GM11168 (cell line): ENCODE results near the gene HLA-F.

Experiments used
- in situ Hi-C: fragments of 300-500 bp; cut with MboI; formaldehyde crosslinking; loops from one replicate; pipeline ENCODE4 v1.12.0; 2022; ENCODE audit warnings: low sequenced_read_pairs; ENCODE audit not compliant: unreplicated experiment

Gene HLA-F

DNA sequence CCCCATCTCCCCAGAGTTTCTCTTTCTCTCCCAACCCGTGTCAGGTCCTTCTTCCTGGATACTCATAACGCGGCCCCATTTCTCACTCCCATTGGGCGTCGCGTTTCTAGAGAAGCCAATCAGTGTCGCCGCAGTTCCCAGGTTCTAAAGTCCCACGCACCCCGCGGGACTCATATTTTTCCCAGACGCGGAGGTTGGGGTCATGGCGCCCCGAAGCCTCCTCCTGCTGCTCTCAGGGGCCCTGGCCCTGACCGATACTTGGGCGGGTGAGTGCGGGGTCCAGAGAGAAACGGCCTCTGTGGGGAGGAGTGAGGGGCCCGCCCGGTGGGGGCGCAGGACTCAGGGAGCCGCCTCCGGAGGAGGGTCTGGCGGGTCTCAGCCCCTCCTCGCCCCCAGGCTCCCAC is at the start of gene HLA-F:
Gene HLA-F (plus strand): TSS at position 173 of the 404 bp plus-strand sequence. CDS start 30 bp downstream, at position 203.
- in situ Hi-C loops: no loop called here

DNA sequence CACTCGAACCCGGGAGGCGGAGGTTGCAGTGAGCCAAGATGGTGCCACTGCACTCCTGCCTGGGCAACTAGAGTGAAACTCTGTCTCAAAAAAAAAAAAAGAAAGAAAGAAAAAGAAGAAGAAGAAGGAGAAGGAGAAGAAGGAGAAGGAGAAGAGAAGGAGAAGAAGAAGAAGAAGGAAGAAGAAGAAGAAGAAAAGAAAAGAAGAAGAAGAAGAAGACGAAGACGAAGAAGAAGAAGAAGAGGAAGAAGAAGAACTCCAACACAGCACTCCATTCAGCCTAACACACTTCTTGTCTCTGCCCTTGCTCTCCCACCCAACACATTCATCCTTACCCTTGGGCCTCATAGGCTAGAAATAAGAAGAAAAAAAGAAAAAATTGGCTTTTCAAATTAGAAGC is 49.2 kb upstream of the HLA-F start:
- in situ Hi-C loops: no loop called here

DNA sequence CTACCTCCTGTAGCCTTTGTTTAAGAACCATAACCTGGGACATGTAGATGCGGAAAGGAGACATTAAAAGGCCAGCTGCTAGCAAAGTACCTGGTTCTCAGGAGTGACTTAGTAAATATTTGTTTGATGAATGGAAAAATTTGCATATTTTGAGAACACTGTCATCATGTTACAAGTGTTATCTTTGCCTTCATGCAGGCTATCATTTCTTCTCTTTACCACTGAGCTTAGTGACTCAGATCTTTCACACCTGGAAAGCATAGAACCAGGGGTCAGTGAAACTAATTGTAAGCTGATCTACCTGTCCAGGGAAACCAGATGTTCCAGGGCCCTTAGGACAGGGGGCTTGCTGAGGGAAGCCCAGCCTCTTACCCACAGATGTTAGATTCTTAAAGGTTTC is 47.7 kb upstream of the HLA-F start:
- in situ Hi-C loops: no loop called here

DNA sequence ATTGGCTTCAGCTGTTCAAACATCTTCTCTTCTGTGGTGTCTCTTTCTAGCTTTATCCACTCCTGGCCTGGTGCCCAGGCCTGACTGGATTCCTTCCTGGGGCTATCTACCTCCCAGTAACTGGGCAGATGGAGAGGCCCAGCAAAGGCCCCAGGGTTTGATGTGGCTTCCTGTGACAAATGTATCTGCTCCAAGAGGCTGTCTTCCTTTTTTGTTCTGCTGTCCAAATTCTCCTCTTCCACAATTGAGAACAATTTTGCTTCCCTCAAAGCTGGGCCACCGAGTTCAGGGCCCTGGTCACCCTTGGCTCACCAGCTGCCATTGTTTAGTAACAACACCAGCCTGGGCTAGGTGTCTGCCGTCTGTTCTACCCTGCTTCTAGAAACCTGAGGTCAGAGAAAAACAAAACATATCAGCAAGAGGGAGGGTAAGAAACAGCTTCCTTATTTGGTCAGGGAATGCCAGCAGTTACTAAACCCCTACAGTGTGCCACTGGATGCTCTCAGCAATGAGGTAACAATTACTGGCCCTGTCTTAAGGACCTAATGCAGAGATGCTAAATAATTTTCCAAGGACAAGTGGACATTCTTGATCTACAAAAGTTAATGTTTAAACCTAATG is 46.1 kb upstream of the HLA-F start:
- in situ Hi-C loops: no loop called here

DNA sequence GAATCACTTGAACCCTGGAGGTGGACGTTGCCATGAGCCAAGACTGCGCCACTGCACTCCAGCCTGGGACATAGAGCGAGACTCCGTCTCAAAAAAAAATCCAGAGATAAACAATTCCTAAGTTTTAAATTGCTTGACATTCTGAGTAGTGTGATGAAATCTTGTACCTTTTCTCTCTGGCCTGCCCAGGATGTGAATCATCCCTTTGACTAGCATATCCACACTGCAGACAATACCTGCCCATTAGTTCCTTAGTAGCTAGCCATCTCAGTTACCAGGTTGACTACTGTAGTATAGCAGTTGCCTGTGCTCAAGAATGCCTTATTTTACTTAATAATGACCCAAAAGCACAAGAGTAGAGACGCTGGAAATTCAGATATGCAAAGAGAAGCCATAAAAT is 45.1 kb upstream of the HLA-F start:
- in situ Hi-C loops: no loop called here

DNA sequence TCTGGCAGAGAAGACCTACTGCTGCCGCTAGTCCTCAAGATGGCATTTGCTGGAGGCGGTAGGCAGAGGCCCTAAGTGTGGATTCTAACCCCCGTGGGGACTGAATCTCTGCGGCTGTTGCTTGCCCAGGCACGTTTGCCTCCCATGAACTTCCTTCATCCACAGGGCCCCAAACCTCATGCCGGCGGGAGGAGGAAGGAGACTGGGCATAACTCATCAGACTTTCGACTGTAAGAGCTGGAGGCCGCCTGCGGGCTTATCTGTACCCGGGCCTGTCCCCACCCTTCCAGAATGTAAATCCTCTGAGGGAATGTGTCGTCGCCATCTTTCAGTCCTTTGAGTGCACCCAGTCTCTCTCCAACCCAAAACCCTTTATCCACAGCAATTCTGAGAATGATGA is 43.3 kb upstream of the HLA-F start:
- in situ Hi-C loops: no loop called here

DNA sequence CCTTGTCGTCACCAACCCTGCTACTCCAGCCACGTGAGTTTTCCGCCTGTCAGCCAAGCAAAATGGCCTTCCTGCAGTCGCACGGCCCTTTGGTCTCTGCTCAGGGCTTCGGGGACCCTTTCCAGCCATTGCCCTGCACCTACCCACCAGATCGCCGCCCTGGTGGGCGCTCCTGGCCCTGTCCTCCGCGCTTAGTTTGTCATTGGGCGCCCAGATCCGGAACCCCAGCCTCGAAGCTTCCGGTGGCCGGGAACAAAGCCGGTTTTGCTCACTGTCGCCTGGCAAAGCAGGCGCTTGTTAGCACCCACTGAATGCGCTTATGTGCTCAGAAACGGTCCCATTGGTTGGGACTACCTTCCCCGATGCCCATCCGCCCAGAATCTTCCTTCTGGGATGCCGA is 42.8 kb upstream of the HLA-F start:
- in situ Hi-C loops: no loop called here

DNA sequence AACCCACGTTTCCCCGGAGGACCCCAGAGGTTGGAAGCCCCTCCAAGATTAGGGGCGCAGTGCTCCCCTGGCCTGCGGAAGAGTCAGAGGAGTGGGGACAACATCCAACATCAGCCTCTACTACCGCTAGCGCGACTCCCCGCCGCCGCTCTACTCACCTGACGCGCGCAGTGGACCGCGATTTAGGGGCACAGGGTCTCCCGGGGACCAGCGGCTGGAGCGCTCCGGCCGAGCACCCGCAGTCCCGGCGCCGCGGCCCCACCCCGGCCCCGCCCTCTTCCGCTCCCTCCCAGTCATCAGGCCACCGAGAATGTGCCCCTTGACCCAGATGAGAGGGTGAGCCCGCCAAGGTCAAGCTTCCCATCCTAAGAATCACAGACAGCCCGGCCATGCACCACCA is 42.3 kb upstream of the HLA-F start, which contains the start of gene ZFP57:
Gene ZFP57 (minus strand): TSS at position 249 of the 400 bp plus-strand sequence. CDS start 4,149 bp downstream, outside the sequence.
- in situ Hi-C loops: no loop called here

DNA sequence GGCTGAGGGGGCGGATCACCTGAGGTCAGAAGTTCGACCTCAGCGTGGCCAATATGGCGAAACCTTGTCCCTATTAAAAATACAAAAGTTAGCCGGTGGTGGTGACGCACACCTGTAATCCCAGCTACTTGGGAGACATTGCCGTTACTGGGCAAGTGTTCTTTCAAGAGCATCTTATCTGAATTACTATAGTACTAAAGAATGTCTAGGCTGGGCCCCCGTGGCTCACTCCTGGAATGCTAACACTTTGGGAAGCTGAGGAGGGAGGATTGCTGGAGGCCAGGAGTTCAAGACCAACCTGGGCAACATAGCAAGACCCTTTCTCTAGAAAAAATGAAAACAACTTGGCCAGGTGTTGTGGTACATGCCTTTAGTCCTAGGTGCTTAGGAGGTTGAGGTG is 41.4 kb upstream of the HLA-F start:
- in situ Hi-C loops: no loop called here

DNA sequence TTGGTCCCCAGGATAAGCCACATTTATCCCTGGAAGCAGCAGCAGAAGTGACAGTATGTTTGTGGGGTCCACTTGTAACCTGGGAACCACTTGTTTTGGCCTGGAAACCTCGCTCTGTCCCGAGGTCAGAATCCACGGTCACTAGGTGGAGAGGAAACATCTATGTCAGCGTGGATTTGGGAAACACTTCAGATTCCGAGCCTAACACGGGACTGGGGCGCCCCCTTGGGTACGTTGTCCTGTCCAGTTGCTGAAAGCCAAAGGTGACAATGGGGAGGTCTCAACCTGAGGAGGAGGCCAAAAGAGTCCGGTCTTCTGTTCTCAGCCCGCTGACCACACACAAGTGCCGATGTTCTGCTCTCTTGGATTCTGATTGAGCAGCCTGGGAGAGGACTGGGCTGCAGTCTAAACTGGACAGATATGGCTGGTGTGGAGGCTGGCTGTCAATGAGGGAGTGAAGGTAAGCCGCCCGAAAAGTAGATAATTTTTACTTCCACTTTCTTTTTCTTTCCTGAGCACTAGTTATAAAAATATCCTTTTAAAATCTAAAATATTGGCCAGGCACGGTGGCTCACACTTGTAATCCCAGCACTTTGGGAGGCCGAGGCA is 37.4 kb upstream of the HLA-F start:
- in situ Hi-C loops: no loop called here

DNA sequence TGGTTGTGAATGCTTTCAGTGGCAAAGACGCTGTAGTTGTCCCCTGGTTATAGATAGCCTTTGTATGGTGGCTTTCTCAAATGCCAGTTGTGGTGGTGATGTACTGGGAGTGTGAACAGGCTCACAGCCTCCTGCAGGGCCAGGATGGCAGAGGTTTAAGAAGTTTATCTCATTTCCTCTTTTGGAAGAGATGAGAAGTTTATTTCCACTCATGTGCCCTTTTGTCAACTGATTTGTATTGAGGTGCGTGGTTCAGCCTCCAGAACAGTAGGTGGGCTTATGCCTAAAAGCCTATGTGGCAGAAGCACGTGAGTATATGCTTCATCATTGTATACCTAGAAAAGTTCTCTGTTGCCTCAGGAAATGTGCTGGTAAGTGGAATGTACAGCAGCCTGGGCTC is 28.6 kb upstream of the HLA-F start:
- in situ Hi-C loops: no loop called here

DNA sequence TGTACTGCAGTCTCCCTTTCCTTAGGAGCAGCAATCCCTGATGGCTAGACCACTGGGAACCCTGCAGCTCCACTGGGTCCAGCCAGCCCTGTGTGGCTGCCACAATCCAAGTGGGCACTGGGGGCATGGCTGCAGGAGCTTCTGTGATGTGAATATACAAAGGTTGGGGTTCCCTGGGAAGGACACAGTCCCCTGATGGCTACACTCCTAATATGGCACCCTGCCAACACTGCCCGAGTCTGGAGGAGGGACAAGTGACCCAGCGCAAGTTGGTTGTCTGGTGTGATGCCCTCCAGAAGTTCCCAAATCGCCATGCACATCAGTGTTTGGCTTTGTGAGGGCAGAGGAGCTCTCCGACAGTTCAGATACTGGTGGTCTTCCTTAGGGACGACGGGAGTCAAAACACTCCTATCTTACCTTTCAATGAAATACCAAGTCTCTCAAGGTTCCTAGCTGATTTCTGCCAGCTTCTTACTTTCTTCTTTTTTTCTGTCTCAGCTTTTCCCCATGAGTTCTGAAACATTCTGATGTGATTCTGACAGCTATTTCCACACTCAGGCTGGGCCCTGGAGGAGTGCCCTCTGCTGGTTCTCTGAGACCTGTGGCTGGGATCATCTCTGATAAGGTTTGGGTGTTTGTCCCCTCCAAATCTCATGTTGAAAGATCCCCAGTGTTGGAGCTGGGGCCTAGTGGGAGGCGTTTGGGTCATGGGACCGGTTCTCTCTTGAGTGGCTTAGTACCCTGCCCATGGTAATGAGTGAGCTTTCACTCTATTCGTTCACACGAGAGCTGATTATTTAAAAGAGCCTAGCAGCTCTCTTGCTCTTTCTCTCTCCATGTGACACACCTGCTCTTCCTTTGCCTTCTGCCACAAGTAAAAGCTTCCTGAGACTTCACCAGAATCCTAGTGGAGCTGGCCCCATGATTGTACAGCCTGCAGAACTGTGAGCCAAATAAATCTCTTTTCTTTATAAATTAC is 26.8 kb upstream of the HLA-F start:
- in situ Hi-C loops: no loop called here

DNA sequence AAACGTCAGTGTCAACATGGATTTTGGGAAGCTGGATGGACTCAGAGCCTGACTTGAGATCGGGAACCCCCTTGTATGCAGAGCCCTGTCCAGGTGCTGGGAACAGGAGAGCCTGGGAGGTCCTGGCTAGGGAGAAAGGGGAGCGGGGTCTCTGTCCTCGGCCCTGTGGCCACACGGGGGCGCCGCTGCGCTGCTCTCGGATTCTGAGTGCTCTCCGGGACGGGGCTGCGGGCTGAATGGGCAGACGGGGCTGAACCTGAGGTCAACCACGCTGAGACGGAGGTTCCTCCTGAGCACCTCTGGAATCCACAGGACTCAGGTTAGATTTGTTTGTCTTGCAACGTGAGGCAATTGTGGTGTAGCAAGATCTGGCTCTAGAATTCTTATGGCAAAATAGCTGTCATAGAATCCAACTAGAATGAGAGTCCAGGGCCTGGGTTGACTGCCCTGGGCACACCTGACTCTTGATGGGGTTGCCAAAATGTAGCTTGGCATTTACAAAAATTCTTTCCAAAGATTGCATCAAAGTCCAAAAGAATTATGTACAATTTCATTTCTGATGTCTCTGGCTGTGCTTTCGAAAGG is 20.6 kb upstream of the HLA-F start:
- in situ Hi-C loops: no loop called here

DNA sequence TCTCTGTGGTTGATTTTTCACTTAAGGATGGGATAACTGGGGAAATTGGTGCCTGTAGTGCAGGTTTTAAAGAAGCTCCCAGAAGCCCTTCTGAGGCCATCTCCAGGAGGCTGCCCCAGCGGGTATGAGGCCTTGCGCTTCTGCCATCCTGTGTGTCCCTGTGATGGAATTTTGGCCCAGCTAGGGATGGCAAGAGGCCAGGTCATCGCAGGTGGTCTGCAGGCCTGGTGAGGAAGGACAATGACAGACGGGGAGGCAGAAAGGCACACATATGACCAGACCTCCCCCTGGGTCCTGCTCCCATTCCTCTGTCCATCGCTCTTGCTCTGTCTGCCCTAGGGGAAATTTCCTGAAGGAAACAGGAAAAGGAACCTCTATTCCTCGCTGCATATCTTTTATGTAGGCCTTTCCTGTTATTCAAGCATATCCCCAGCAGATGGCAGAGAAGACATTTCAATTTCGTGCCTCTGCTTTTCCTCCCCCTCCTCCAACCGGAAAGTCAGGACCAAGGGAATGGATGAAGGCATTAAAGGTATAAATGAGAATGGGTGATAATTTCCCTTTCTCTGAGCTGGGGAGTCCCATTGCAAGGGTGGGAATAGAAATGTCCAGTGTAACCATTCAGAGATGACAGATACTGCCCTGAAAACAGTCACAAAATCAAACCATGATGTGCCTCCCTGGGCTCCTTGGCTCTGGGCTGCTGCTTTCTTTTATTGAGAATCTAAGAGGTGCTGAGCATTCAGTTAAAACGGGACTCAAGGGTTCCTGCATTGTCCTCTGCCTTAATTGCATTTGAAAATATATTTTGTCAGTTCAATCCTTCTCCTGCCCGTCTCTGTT is 17.6 kb upstream of the HLA-F start:
- in situ Hi-C loops: no loop called here

DNA sequence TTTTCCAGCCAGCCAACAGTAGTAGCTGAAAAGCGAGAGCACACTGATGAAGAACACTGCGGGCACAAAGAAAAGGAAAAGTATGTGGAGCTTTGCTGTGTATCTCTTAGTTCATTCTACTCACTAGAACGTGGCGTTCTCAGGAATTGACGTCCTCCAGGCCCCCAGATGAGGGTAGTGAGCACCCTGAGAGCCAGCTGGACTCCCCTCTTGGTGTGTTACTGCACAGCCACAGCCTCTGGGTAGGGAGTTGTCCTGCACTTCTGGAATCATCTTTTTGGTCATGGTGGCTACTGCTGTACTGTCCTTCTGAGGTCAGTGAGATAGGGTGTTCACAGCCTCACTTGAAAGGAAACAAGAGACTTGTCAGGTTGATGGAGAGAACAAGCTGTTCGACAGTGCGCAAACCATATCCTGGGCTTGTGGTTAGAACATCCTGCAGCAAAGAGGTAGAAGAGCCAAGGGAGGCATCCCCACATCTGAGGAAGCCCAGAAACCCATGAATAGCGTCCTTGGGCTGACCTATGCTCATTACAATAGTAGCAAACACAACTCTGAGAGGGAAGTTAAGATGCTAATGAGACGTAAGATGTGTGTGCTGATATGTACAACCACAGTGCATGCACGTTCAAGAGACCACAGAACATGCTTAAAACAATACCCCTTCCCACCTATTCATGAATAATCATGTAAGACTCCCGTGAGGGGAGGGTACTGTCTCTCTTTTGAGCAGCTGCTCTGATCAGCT is 14.6 kb upstream of the HLA-F start:
- in situ Hi-C loops: no loop called here

DNA sequence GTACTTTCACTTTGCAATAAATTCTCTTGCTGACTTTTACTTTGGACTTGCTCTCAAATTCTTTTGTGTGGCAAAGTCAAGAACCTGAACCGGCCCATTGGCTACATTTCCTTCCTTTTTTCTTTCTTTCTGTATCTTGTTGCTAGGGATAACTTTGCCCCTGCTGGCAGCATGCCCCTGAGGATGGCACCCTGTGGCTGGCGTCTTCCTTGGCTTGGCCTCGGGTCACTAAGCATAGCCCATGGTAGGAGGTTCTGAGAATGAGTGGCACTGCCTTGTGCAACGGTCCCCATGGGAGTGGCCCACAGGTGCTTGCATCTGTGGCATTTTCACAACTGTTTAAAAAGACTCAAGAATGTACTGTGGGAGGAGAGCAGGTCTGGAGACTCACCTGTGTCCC is 14.0 kb upstream of the HLA-F start:
- in situ Hi-C loops: no loop called here

DNA sequence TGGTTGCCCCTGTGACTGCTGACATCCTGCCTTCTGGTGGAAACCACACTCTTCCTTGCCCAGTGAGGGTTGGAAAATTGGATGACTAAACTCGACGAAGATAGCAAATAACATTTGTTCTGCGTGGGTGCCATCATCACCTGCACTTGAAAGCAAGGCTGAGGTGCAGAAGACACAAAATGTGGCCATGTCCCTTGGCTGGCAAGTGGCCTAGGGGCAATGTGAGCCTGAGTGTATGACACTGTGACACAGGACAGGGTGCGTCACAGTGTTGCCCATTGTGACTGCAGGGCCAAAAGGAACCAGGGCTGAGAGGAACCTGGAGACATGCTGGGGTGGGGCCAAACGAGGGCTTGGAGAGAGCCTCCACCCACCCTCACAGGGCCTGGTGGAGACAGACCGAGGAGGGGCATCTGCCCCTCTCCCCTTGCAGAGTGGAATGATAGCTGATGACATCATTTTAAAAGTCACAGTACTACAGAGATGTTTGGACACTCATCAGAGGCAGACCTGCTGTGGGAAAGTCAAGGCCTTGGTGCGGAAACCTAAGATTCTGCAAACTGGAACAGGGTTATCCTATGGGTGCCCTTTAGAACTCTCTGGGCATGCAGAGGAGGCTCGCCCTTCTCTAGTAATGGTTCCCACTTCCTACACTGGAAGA is 12.8 kb upstream of the HLA-F start:
- in situ Hi-C loops: no loop called here

DNA sequence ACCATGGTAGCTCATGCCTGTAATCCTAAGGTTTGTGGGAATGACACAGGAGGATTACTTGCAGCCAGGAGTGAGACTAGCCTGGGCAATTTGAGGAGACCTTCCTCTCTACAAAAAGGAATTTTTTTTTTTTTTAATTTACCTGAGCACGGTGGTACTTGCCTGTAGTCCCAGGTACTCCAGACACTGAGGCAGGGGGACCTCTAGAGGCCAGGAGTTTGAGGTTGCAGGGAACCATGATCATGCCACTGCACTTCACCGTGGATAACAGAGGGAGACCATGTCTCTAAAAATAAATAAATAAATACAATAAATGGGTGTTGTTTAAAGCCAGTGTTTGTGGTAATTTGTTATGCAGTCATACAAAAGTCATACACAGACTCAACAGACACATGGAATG is 2.4 kb upstream of the HLA-F start:
- in situ Hi-C loops: no loop called here
